A549 (cell line): ENCODE results near the gene TCEAL5. TPM values are rescaled to one million over a fixed set of nuclear protein-coding genes. Genes with fewer than 3 reads are reported as not detected.

Source experiments
- ATAC-seq, 2 experiments: fragments of 200-7000 bp in 1 of 2; fragments of >200 bp in 1 of 2; cut with Nextera tagmentation in 1 of 2; cut with Tn5 transposase in 1 of 2; 3 replicates each; pipeline versions ENCODE4 v1.8.0 to v1.9.1; 2018 to 2020; ENCODE audit warnings: mild to moderate bottlenecking in 1 of 2, moderate library complexity in 1 of 2
- CTCF ChIA-PET: fragments of 300-600 bp; sonication (Branson Sonifier 250); formaldehyde crosslinking; extraction: SDS; loops from one replicate; lab custom pipeline; 2021; ENCODE audit warnings: antibody characterized with exemption, inconsistent platforms; lab: Yijun Ruan, JAX
- POLR2A ChIA-PET: fragments of 350-600 bp; formaldehyde crosslinking; extraction: SDS; loops from one replicate; lab custom pipeline; 2021; ENCODE audit warnings: antibody characterized with exemption, inconsistent platforms; lab: Yijun Ruan, JAX
- DNase-seq, 2 experiments: peaks; one replicate each; pipeline versions ENCODE4 v3.0.0 to v3.0.0-alpha.2; 2011 to 2016; ENCODE audit warnings: low read depth in 1 of 2, low spot score in 1 of 2
- FAIRE-seq: peaks from 2 replicates; lab custom pipeline; 2011; peaks lifted over from hg19 to GRCh38; lab: Jason Lieb, UNC
- H3K27ac ChIP-seq, 2 experiments: fragments of >200 bp; sonication (Bioruptor Twin); formaldehyde crosslinking; 3 replicates each; pipeline ENCODE4 v1.5.1; 2016 to 2017
- H3K4me1 ChIP-seq: fragments of >200 bp; sonication (Bioruptor Twin); formaldehyde crosslinking; 3 replicates; pipeline ENCODE4 v1.6.1; 2016
- H3K4me2 ChIP-seq: fragments of >200 bp; sonication (Bioruptor Twin); formaldehyde crosslinking; 3 replicates; pipeline ENCODE4 v1.6.1; 2016
- H3K4me3 ChIP-seq: fragments of >200 bp; sonication (Bioruptor Twin); formaldehyde crosslinking; 3 replicates; pipeline ENCODE4 v1.5.1; 2016
- H3K9me3 ChIP-seq: fragments of >200 bp; sonication (Bioruptor Twin); formaldehyde crosslinking; 3 replicates; pipeline ENCODE4 v1.6.1; 2016
- CBX8 ChIP-seq: fragments of 200-600 bp; sonication (generic); IDR thresholded peaks from 2 replicates; pipeline ENCODE4 v1.6.1; 2016
- CEBPB ChIP-seq, 2 experiments: fragments of >200 bp in 1 of 2; sonication (Bioruptor Twin) in 1 of 2; formaldehyde crosslinking in 1 of 2; IDR thresholded peaks; 2 replicates each; pipeline ENCODE4 v1.6.1; 2012 to 2016
- CHD2 ChIP-seq: fragments of 150-350 bp; IDR thresholded peaks from 2 replicates; pipeline ENCODE4 v1.6.1; 2014; ENCODE audit warnings: low read length; ENCODE audit not compliant: partially characterized antibody
- EHMT2 ChIP-seq: fragments of 200-600 bp; sonication (generic); IDR thresholded peaks from 2 replicates; pipeline ENCODE4 v1.6.1; 2016; ENCODE audit warnings: antibody characterized with exemption, low read depth, mild to moderate bottlenecking, moderate library complexity
- EP300 ChIP-seq, 2 experiments: fragments of >200 bp; sonication (Bioruptor Twin); formaldehyde crosslinking; IDR thresholded peaks; 2 replicates in 1 of 2; 3 replicates in 1 of 2; pipeline ENCODE4 v1.6.1; 2016 to 2017
- FOSL2 ChIP-seq, 2 experiments: fragments of 450-650 bp in 1 of 2; fragments of >200 bp in 1 of 2; sonication (Bioruptor Twin) in 1 of 2; formaldehyde crosslinking; IDR thresholded peaks; 2 replicates each; pipeline versions ENCODE4 v1.5.0 to v1.6.1; 2016 to 2020; ENCODE audit warnings: mild to moderate bottlenecking in 1 of 2, moderate library complexity in 1 of 2
- HEYL ChIP-seq: fragments of 250-450 bp; sonication (Bioruptor Pico); IDR thresholded peaks from 2 replicates; pipeline ENCODE4 v1.8.0; 2021; ENCODE audit warnings: mild to moderate bottlenecking, moderate library complexity
- HOXB13 ChIP-seq: fragments of 250-450 bp; sonication (Bioruptor Pico); IDR thresholded peaks from 2 replicates; pipeline ENCODE4 v1.5.0; 2020; ENCODE audit warnings: low read depth, mild to moderate bottlenecking, moderate library complexity
- HOXB5 ChIP-seq: fragments of 250-450 bp; sonication (Bioruptor Pico); IDR thresholded peaks from 2 replicates; pipeline ENCODE4 v1.5.0; 2020; ENCODE audit warnings: mild to moderate bottlenecking, moderate library complexity
- JUN ChIP-seq, 2 experiments: fragments of >200 bp; sonication (Bioruptor Twin); formaldehyde crosslinking; IDR thresholded peaks; 2 replicates in 1 of 2; 3 replicates in 1 of 2; pipeline ENCODE4 v1.6.1; 2016 to 2017
- JUNB ChIP-seq: fragments of >200 bp; sonication (Bioruptor Twin); formaldehyde crosslinking; IDR thresholded peaks from 2 replicates; pipeline ENCODE4 v1.6.1; 2016
- KDM5A ChIP-seq: fragments of 200-600 bp; sonication (generic); IDR thresholded peaks from 2 replicates; pipeline ENCODE4 v1.6.1; 2016; ENCODE audit warnings: antibody characterized with exemption, mild to moderate bottlenecking
- MAZ ChIP-seq: fragments of 150-350 bp; IDR thresholded peaks from 2 replicates; pipeline ENCODE4 v1.6.1; 2014; ENCODE audit warnings: antibody characterized with exemption, low read depth, low read length, borderline replicate concordance
- NPAS2 ChIP-seq: fragments of 250-450 bp; sonication (Bioruptor Pico); IDR thresholded peaks from 2 replicates; pipeline ENCODE4 v1.8.0; 2022; ENCODE audit warnings: mild to moderate bottlenecking, moderate library complexity, borderline replicate concordance
- RAD21 ChIP-seq, 2 experiments: fragments of >200 bp in 1 of 2; sonication (Bioruptor Twin) in 1 of 2; formaldehyde crosslinking in 1 of 2; IDR thresholded peaks in 1 of 2; conservative IDR thresholded peaks in 1 of 2; 2 replicates in 1 of 2; 3 replicates in 1 of 2; pipeline ENCODE4 v1.6.1; 2012 to 2018; ENCODE audit warnings: inconsistent platforms in 1 of 2
- RARB ChIP-seq: fragments of 250-450 bp; sonication (Bioruptor Pico); IDR thresholded peaks from 2 replicates; pipeline ENCODE4 v1.8.0; 2021; ENCODE audit warnings: mild to moderate bottlenecking, moderate library complexity
- RNF2 ChIP-seq: fragments of 200-600 bp; sonication (generic); IDR thresholded peaks from 2 replicates; pipeline ENCODE4 v1.6.1; 2016; ENCODE audit warnings: low read depth, mild to moderate bottlenecking, antibody characterized with exemption, moderate library complexity, borderline replicate concordance
- SREBF2 ChIP-seq: fragments of 450-650 bp; IDR thresholded peaks from 2 replicates; pipeline ENCODE4 v1.6.1; 2014; ENCODE audit warnings: mild to moderate bottlenecking, moderate library complexity
- TP53 ChIP-seq: fragments of 250-450 bp; sonication (Bioruptor Pico); IDR thresholded peaks from 2 replicates; pipeline ENCODE4 v1.5.0; 2021; ENCODE audit warnings: mild to moderate bottlenecking, moderate library complexity
- ZNF302 ChIP-seq: fragments of 250-450 bp; sonication (Bioruptor Pico); IDR thresholded peaks from 2 replicates; pipeline ENCODE4 v1.9.0; 2021; ENCODE audit warnings: inconsistent platforms, mild to moderate bottlenecking, moderate library complexity
- ZSCAN20 ChIP-seq: fragments of 250-450 bp; sonication (Bioruptor Pico); IDR thresholded peaks from 2 replicates; pipeline ENCODE4 v1.8.0; 2022; ENCODE audit warnings: mild to moderate bottlenecking, moderate library complexity
- WGBS: methylation state at CpG from one replicate; pipeline ENCODE4 v1.1.6; 2017; ENCODE audit errors: missing lambda C conversion rate; 5-methylcytosine and 5-hydroxymethylcytosine counted together
- polyA plus RNA-seq, 4 experiments: library from polyadenylated mRNA; depleted of rRNA in 3 of 4; stranded (reverse); fragments of >200 nt; fragmentation: RNase III in 1 of 4; extraction: RNeasy Plus Mini Kit Qiagen cat#74134 plus additional on column Dnase treatment in 1 of 4; gene quantifications; 2 replicates in 3 of 4; 3 replicates in 1 of 4; pipeline ENCODE4 v1.2.3, GENCODE V29; 2011 to 2017
- TF ChIP-seq, protein P1 (sequence below): fragments of 200-600 bp; sonication (generic); IDR thresholded peaks from 2 replicates; pipeline ENCODE4 v1.6.1; 2016; ENCODE audit warnings: antibody characterized with exemption, mild to moderate bottlenecking, moderate library complexity
- TF ChIP-seq, protein P2 (sequence below): IDR thresholded peaks from 2 replicates; pipeline ENCODE4 v1.6.1; 2012
- TF ChIP-seq, protein P3 (sequence below): fragments of >200 bp; sonication (Bioruptor Twin); formaldehyde crosslinking; IDR thresholded peaks from 2 replicates; pipeline ENCODE4 v1.6.1; 2016

The TCEAL5 gene
- polyA plus RNA-seq, 2 of the 4 experiments (the other 2 are of a cell fraction), result not detected

DNA sequence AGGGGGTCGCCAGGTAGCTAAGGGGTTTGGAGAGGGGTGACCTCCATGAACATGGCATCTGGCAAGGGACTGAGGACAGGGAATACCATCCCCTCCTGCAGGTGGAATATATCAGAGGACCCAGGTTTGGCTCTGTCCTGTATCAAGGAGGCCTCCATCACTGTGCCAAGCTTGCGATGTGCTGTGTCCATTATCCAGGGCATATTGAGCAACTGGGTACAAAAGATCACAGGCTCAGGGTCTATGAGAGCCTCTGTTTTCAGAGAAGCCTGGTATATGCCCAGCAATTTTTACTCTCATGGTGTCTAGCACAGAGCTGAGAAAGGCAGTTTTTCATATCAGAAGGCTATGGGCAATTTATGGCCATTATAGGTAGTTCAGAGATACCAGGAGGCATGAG is 16.6 kb upstream of the TCEAL5 start:
- TF ChIP-seq RAD21 (conservative IDR thresholded peaks at IDR 0.05 in 1 of 2, IDR thresholded peaks at IDR 0.05 in 1 of 2) (no peak), RNF2 (no peak), CBX8 (no peak), ZSCAN20 (no peak), ZNF302 (CRISPR knock-in tag) (no peak), SREBF2 (no peak), RARB (no peak), HOXB5 (CRISPR knock-in tag) (no peak), FOSL2 (IDR thresholded peaks at IDR 0.05) (no peak), FOSL2 (CRISPR knock-in tag; IDR thresholded peaks at IDR 0.05) (no peak), CHD2 (no peak), JUN (IDR thresholded peaks at IDR 0.05) (no peak), TP53 (CRISPR knock-in tag) (no peak), EHMT2 (no peak), NPAS2 (no peak), MAZ (no peak), HEYL (no peak), CEBPB (IDR thresholded peaks at IDR 0.05) (no peak)
- TF ChIP-seq, protein P1, sequence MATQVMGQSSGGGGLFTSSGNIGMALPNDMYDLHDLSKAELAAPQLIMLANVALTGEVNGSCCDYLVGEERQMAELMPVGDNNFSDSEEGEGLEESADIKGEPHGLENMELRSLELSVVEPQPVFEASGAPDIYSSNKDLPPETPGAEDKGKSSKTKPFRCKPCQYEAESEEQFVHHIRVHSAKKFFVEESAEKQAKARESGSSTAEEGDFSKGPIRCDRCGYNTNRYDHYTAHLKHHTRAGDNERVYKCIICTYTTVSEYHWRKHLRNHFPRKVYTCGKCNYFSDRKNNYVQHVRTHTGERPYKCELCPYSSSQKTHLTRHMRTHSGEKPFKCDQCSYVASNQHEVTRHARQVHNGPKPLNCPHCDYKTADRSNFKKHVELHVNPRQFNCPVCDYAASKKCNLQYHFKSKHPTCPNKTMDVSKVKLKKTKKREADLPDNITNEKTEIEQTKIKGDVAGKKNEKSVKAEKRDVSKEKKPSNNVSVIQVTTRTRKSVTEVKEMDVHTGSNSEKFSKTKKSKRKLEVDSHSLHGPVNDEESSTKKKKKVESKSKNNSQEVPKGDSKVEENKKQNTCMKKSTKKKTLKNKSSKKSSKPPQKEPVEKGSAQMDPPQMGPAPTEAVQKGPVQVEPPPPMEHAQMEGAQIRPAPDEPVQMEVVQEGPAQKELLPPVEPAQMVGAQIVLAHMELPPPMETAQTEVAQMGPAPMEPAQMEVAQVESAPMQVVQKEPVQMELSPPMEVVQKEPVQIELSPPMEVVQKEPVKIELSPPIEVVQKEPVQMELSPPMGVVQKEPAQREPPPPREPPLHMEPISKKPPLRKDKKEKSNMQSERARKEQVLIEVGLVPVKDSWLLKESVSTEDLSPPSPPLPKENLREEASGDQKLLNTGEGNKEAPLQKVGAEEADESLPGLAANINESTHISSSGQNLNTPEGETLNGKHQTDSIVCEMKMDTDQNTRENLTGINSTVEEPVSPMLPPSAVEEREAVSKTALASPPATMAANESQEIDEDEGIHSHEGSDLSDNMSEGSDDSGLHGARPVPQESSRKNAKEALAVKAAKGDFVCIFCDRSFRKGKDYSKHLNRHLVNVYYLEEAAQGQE, result no peak
- TF ChIP-seq, protein P2, sequence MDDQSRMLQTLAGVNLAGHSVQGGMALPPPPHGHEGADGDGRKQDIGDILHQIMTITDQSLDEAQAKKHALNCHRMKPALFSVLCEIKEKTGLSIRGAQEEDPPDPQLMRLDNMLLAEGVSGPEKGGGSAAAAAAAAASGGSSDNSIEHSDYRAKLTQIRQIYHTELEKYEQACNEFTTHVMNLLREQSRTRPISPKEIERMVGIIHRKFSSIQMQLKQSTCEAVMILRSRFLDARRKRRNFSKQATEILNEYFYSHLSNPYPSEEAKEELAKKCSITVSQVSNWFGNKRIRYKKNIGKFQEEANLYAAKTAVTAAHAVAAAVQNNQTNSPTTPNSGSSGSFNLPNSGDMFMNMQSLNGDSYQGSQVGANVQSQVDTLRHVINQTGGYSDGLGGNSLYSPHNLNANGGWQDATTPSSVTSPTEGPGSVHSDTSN, result no peak
- CTCF ChIA-PET, result no interaction called here
- ATAC-seq (no peak), FAIRE-seq (peak; percentile 86), DNase-seq (no peak)
- H3K27ac ChIP-seq, result no peak overlapping the region
- POLR2A ChIA-PET, result no interaction called here
- 56% methylated on average over 2 of the region's 2 CpGs for WGBS
- no peaks in the 10 kb centered on the region for H3K9me3 ChIP-seq
- H3K4me3 ChIP-seq, result no peak overlapping the region
- H3K4me2 ChIP-seq, result no peak overlapping the region
- H3K4me1 ChIP-seq, result no peaks in the 10 kb centered on the region

DNA sequence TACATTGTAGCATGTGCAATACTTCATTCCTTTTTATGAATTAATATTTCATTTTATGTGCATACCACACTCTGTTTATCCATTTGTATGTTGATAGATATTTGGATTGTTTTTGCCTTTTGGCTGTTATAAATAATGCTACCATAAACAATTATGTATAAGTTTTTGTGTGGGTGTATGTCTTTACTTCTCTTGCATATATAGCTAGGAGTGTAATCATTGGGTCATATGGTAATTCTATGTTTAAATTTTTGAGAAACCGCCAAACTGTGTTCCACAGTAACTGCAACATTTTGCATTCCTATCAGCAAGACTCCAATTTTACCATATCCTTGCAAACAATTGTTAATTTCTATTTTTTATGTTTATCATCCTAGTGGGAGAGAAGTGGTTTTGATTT is 3.1 kb upstream of the TCEAL5 start:
- CTCF ChIA-PET, result interaction anchor here (0.9 kb wide), 1 partner anchor 59 kb away, joined by 3 read pairs; no protein-coding TSS in a partner anchor
- TF ChIP-seq, protein P3, sequence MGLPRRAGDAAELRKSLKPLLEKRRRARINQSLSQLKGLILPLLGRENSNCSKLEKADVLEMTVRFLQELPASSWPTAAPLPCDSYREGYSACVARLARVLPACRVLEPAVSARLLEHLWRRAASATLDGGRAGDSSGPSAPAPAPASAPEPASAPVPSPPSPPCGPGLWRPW, result no peak
- TF ChIP-seq CBX8 (no peak), KDM5A (no peak), HOXB13 (CRISPR knock-in tag) (no peak), ZNF302 (CRISPR knock-in tag) (no peak), JUNB (no peak), EP300 (IDR thresholded peaks at IDR 0.05) (no peak), CEBPB (IDR thresholded peaks at IDR 0.05) (no peak), RNF2 (no peak), JUN (IDR thresholded peaks at IDR 0.05) (no peak), ZSCAN20 (no peak)
- WGBS, result 0% methylated on average over 1 of the region's 1 CpG
- H3K4me1 ChIP-seq, result no peaks in the 10 kb centered on the region
- DNase-seq (no peak), ATAC-seq (no peak), FAIRE-seq (no peak)
- no peak overlapping the region for H3K4me3 ChIP-seq
- POLR2A ChIA-PET, result no interaction called here
- H3K27ac ChIP-seq, result no peak overlapping the region
- H3K9me3 ChIP-seq, result no peaks in the 10 kb centered on the region
- H3K4me2 ChIP-seq, result no peak overlapping the region
